ENCODE data around the gene PRODH2.
A peak's percentile ranks its signal among the peaks of the same experiment; 100 is the strongest.
"Not testable (repeated sequence)": the region's sequence is repeated elsewhere in the genome, so short reads cannot be mapped to it uniquely, and the experiment has no call there.

Gene PRODH2

GRCh38 chr19:35843676-35844481, 31.2 kb upstream of the PRODH2 start:
- DNase-seq: peak; percentile 95

DNA sequence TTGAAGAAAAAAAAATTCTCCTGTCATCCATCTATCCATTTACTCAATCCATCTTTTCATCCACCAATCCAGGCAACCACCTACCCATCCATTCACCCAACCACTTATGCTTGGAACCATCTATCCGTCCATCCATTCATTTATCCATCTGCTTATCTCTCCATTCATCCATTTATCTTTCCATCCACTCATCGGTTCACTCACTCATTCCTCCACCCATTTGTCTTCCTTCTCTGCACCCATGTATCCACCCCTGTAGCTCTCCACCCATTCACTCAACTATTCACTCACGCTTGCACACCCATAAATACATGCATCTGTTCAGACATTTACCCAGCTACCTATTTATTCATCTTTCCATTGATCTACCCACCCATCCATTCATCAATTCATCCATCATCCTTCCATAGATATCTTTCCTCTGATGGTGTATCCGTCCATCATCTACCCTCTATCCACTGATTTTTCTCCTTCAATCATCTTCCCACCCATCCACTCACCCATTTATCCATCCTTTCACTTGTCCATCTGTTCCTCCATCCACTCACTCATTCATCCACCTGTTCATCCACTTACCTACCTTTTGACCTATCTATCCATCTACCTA, 30.1 kb upstream of the PRODH2 start:
- DNase-seq: no peak

DNA sequence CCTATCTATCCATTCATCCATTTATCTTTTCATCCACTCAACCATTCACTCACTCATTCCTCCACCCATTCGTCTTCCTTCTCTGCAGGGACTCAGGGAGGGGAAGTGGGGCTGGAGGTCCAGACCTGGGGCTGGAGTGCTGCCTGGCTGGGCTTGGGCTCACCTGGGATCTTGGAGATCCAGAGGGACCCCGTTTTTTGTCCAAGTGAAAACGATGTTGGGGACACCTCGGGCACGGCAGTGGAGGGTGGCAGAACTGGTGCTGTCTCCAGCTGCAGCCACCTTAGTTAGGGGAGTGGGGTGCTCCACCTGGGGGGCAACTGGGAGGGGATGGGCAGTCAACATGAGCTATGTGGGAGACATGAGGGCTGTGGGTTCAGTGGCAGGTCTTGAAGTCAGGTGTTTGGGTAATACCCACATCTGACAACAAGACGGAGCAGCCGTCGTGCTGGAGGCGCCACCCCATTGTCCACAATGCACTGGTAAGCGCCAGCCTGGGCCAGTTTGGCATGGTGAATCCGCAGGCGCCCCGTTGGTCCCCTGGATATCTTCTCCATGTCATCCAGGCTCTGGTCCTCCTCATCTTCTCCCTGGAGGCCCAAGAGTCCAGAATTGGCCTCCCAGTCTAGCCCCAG, 29.4 kb upstream of the PRODH2 start:
- DNase-seq: no peak

- DNase-seq: not testable (repeated sequence)
Measured at GRCh38 chr19:35836096-35836495, 23.5 kb upstream of the PRODH2 start.

- DNase-seq: no peak
Measured at GRCh38 chr19:35833972-35834371, 21.3 kb upstream of the PRODH2 start.

DNA sequence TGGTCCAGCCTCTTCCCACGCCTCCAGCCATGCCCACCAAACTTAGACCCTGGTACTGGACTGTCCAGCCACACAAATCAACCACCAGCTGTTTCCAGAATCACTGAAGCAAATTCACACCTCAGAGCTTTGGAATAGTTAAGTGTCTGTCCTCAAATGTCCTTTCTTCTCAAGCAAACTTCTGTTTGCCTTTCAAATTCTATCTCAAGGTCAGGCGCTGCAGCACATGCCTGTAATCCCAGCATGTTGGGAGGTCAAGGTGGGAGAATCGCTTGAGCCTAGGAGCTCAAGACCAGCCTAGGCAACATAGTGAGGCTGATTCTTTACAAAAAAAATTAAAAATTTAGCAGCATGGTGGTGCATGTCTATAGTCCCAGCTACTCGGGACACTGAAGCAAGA, 19.4 kb upstream of the PRODH2 start:
- no peak for DNase-seq

- DNase-seq: no peak
Measured at GRCh38 chr19:35830986-35831385, 18.3 kb upstream of the PRODH2 start.

- DNase-seq: peak; percentile 38
Measured at GRCh38 chr19:35828692-35829301, 16.2 kb upstream of the PRODH2 start.

DNA sequence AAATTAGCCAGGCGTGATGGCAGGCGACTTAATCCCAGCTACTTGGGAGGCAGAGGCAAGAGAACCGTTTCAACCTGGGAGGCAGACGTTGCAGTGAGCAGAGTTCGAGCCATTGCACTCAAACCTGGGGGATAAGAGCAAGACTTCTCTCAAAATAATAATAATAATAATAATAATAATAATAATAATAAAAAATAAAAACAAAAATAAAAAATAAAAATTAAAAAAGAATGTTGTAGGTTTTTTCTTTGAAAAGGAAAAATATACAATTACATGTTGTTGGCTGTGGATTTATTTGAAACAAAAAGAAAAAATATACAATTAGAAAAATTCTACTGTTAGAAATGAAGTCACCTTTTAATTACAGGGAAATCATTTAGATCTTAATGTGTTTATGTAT, 11.5 kb upstream of the PRODH2 start:
- no peak for DNase-seq

GRCh38 chr19:35822579-35822978, 9.9 kb upstream of the PRODH2 start:
- DNase-seq: no peak

- DNase-seq: no peak
Measured at GRCh38 chr19:35818445-35818844, 5.8 kb upstream of the PRODH2 start.

DNA sequence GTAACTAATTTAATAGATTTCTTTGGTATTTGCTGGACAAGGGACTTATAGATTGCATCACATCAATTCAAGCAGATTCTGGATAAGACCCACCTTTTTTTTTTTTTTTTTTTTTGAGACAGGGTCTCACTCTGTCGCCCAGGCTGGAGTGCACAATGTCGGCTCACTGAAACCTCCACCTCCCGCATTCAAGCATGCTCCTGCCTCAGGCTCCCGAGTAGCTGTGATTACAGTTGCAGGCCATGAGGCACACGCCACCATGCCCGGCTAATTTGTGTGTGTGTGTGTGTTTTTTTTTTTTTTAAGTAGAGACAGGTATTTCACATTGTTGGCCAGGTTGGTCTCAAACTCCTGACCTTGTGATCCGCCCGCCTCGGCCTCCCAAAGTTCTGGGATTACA, 4.2 kb upstream of the PRODH2 start:
- no peak for DNase-seq

DNA sequence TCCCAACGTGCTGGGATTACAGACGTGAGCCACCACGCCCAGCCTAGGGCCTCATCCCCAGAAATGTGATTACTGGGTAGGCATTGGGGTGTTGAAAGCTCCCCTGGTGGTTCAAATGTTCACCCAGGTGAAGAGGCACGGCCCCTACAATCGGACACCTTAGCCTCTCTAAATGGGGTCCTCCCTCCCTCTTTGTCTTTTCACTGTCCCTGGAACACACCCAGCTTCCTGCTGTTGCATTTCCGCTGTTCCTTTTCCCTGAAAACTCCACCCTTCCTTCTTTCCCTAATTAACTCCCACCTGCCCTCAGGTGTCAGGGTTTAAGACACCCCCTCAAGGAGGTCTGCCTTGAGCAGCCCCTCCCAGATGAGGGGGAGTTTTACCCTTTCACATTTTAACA, 3.6 kb upstream of the PRODH2 start:
- DNase-seq: no peak

DNA sequence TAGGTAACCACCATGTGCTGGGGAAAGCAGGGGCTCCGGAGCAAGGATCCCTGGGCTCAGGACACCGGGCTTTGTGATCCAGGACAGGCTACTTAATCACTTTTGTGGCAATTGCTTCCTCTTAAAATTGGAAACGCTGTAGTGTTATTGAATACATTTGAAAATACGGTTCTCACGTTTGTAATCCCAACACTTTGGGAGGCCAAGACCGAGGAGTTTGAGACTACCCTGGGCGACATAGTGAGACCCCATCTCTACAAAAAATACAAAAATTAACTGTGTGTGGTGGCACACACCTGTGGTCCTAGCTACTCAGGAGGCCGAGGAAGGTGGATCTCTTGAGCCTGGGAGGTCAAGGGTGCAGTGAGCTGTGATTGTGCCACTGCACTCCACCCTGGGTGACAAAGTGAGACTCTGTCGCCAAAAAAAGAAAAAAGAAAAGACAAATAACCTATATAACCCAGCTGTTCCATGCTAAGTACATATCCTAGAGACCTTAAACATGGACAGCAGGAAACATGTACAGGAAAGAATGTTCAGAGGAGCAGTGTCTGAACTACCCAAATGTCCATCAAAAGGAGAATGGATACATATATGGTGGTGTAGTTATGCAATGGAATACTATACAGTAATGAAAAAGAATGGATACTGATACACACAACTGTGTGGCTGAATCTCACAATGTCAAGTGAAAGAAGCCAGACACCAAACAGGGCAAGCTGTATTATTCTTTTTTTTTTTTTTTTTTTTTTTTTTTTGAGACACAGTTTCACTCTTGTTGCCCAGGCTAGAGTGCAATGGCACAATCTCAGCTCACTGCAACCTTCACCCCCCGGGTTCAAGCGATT, 622 bp upstream of the PRODH2 start:
- no peak for DNase-seq

GRCh38 chr19:35811317-35812219, 1.1 kb downstream of the PRODH2 start:
- DNase-seq: peak; percentile 64

DNA sequence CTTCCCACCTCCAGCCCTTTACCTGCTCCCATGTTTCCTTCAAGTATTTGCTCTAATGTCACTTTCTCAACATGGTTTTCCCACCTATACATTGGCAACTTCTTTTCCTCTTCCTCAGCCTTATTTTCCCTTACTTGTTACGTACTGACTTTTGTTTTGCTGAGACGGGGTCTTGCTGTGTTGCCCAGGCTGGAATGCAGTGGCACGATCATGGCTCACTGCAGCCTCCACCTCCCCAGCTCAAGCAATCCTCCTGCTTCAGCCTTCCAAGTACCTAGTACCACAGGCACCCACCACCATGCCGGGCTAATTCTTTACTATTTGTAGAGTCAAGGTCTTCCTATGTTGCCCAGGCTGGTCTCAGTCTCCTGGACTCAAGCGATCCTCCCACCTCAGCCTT, 5.0 kb downstream of the PRODH2 start:
- DNase-seq: no peak

DNA sequence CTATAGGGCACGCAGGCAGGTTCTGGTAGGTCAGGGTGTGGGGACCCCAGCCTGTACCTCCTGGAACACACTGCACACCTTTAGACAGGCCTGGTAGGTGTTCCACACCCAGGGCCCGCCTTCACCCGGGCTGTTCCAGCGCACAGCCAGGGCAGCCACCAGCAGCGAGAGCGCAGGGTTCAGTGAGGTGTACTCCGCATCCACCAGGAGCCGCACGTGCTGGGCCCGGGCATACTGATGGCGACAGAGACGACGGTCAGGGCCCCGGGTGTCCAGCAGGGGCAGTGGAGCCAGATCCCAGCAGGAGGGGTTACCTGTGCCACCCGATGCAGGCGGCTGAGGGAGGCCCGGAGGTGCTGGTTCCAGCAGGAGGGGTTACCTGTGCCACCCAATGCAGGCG, 6.0 kb downstream of the PRODH2 start:
- DNase-seq: no peak

DNA sequence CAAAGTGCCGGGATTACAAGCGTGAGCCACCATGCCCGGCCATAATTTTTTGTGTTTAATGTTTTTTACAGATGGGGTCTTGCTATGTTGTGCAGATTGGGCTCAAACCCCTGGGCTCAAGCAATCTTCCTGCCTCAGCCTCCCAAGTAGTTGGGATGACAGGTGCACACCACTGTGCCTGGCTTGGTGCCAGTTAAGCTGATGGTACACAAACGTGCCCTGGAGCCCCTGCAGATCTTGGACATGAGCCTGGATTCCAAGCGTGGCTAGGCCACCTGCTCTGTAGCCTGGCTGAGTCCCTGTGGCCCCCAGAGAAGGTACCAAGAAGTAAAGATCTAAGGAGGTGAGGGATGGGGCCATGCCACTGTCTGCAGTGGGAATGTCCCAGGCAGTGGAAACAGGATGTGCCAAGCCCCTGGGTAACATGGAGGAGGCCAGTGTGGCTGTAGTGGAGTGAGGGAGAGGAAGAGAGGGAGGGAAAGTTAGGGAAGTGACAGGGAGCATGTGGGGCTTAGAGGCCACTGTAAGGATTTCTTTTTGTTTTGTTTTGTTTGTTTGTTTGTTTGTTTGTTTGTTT, 7.0 kb downstream of the PRODH2 start:
- peak; percentile 61 for DNase-seq

DNA sequence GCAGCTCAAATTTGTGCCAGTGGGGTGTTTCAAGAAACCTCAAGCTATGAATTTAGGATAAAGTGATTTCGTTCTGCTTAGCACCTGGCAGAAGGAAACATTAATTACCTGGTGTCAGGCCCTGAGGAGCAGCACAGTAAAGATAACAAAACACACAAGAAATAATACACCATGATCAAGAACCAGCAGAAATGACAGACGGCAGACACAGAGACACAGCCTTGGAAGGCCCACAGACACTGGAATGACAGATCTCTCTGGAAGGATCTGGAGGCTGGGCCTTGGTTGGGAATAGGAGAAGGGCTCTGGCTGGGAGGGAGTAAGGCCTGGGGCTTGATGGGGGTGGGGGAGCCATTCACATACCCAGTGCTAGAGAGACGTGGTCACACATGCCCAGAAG, 10.8 kb downstream of the PRODH2 start:
- DNase-seq: no peak

DNA sequence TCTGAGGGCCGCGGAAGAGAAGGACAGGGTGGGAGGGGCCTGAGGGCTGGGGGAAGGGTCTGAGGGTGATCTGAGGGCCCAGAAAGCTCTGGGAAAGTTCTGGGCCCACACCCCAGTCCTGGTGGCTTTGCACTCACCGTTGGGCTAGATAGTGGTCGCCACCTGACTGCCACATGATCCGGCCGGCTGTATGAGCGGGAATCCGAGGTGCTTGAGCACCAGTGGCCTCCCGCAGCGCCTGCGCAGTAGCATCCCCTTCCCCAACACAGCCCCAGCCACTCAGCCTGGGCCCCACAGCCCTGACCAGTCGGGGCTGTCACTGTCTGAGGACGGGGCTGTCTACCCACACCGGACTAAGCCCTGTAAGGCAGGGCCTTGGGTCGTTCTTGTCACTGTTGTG, 15.0 kb downstream of the PRODH2 start:
- DNase-seq: peak; percentile 82

Data from DMS53 (cell line).